Esophagus squamous epithelium (tissue), 4 donors: ENCODE results near the gene OR2A2.

Experiments
- POLR2A ChIP-seq, 4 donors: fragments of 450-650 bp; IDR thresholded peaks; one replicate each; pipeline ENCODE4 v1.6.1; 2017; ENCODE audit warnings: antibody characterized with exemption in 4 of 4, mild to moderate bottlenecking in 4 of 4, moderate library complexity in 3 of 4
- TF ChIP-seq, protein P1 (sequence below), 6 experiments: fragments of 450-650 bp in 4 of 6; fragments of 200-600 bp in 2 of 6; sonication (generic) in 2 of 6; IDR thresholded peaks; one replicate each; pipeline ENCODE4 v1.5.1; 2016 to 2019; ENCODE audit warnings: antibody characterized with exemption in 6 of 6, mild to moderate bottlenecking in 4 of 6, moderate library complexity in 4 of 6

DNA sequence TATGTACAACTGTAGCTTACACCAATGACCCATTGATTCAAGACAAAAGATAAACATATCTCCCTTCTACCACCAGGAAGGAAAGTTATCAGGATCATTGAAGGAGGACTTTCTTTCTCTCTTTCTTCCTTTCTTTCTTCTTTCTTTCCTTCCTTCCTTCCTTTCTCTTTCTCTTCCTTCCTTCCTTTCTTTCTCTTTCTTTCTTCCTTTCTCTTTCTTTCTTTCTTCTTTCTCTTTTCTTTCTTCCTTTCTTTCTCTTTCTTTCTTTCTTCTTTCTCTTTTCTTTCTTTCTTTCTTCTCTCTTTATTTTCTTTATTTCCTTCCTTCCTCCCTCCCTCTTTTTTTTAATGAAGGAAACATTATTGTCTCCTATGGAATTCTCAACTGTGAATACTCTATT, 10.6 kb upstream of the OR2A2 start:
- TF ChIP-seq, protein P1, sequence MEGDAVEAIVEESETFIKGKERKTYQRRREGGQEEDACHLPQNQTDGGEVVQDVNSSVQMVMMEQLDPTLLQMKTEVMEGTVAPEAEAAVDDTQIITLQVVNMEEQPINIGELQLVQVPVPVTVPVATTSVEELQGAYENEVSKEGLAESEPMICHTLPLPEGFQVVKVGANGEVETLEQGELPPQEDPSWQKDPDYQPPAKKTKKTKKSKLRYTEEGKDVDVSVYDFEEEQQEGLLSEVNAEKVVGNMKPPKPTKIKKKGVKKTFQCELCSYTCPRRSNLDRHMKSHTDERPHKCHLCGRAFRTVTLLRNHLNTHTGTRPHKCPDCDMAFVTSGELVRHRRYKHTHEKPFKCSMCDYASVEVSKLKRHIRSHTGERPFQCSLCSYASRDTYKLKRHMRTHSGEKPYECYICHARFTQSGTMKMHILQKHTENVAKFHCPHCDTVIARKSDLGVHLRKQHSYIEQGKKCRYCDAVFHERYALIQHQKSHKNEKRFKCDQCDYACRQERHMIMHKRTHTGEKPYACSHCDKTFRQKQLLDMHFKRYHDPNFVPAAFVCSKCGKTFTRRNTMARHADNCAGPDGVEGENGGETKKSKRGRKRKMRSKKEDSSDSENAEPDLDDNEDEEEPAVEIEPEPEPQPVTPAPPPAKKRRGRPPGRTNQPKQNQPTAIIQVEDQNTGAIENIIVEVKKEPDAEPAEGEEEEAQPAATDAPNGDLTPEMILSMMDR (IDR thresholded peaks at IDR 0.05): no peak
- no peak for TF ChIP-seq POLR2A (IDR thresholded peaks at IDR 0.05)
